ENCODE measurements around the gene SNCG. TPM values are rescaled to one million over a fixed set of nuclear protein-coding genes. Genes with fewer than 3 reads are reported as not detected.

Gene SNCG
- total and polyA plus RNA-seq, 2 of the 8 experiments (the other 6 are each of a cell fraction or from before 2014, with no cell fraction given), result 4.4 to 12.2 TPM

GRCh38 chr10:86943316-86944030 lies 14.9 kb upstream of the SNCG start (continued):
- TF ChIP-seq CHD7 (IDR thresholded peaks at IDR 0.05; ENCODE audit: insufficient replicate concordance, low read length), result no peak
- TF ChIP-seq, protein P1, sequence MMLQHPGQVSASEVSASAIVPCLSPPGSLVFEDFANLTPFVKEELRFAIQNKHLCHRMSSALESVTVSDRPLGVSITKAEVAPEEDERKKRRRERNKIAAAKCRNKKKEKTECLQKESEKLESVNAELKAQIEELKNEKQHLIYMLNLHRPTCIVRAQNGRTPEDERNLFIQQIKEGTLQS (IDR thresholded peaks at IDR 0.05; ENCODE audit: insufficient read depth, low read depth, low read length), result no peak
- TF ChIP-seq CREB1 (IDR thresholded peaks at IDR 0.05), result no peak
- TF ChIP-seq NRF1 (IDR thresholded peaks at IDR 0.05; ENCODE audit: low read depth, low read length), result no peak
- TF ChIP-seq CBX8 (IDR thresholded peaks at IDR 0.05; ENCODE audit: borderline replicate concordance, low read depth, low read length), result no peak
- TF ChIP-seq NANOG (IDR thresholded peaks at IDR 0.05; ENCODE audit: insufficient read depth, low read depth, low read length, poor library complexity, severe bottlenecking), result no peak
- no peak for TF ChIP-seq RNF2 (IDR thresholded peaks at IDR 0.05; ENCODE audit: borderline replicate concordance, low read depth, low read length, missing control alignments, poor library complexity, severe bottlenecking)
- TF ChIP-seq HDAC6 (IDR thresholded peaks at IDR 0.05; ENCODE audit: low read depth, low read length), result no peak
- TF ChIP-seq CHD2 (IDR thresholded peaks at IDR 0.05; ENCODE audit: low read length), result no peak

Measured in H1 (cell line).